ENCODE measurements around the gene NVL. TPM values are rescaled to one million over a fixed set of nuclear protein-coding genes. Genes with fewer than 3 reads are reported as not detected.

Gene NVL
- total and polyA plus RNA-seq, 2 donors (not counting 3 experiments of a cell fraction or from before 2014, with no cell fraction given), result 16.7 to 30.3 TPM

- DNase-seq (ENCODE audit: low read depth, low spot score), result peak; percentile 49
- intact Hi-C loops (cut with micrococcal nuclease), result no loop called here
Observed at GRCh38 chr1:224251741-224252146, 78.2 kb downstream of the NVL start.

More at GRCh38 chr1:224251741-224252146, 78.2 kb downstream of the NVL start:
- Histone ChIP-seq H2AFZ (ENCODE audit: low read depth, low read length) (no peak overlapping the region), H3K79me2 (ENCODE audit: control insufficient read depth, insufficient read depth, low read length) (no peaks in the 10 kb centered on the region), H3K4me2 (ENCODE audit: insufficient read depth, low read length) (no peak overlapping the region), H4K20me1 (replicated peaks; ENCODE audit: control insufficient read depth, extremely low read depth, insufficient read depth, low read length) (no peaks in the 10 kb centered on the region), H3K9ac (replicated peaks; ENCODE audit: extremely low read depth, insufficient read depth, low read length) (no peak overlapping the region), H3K9me1 (replicated peaks; ENCODE audit: control insufficient read depth, extremely low read depth, insufficient read depth, low read length) (no peaks in the 10 kb centered on the region), H3K36me3 (ENCODE audit: control insufficient read depth in 2 of 2, extremely low read depth in 1 of 2, insufficient read depth in 2 of 2, low read length in 2 of 2) (peaks cover 2 to 4% of the 10 kb centered on the region in 2 experiments), H3K27me3 (ENCODE audit: control insufficient read depth in 2 of 2, insufficient read depth in 2 of 2, low read length in 2 of 2) (no peaks in the 10 kb centered on the region), H3K27ac (ENCODE audit: insufficient read depth, low read depth, low read length) (no peak overlapping the region), H3K4me3 (replicated peaks in 1 of 3; ENCODE audit: insufficient read depth in 1 of 3, low read depth in 1 of 3, low read length in 3 of 3) (no peak overlapping the region), H3K4me1 (ENCODE audit: control insufficient read depth, extremely low read depth, insufficient read depth, low read length) (peaks cover 5% of the 10 kb centered on the region), H3K9me3 (replicated peaks; ENCODE audit: control insufficient read depth, insufficient read depth, low read length) (no peaks in the 10 kb centered on the region)
- FAIRE-seq, result no peak
- CTCF ChIA-PET, result interaction anchor here (1.1 to 1.3 kb wide), 2 partner anchors 8 to 136 kb away, joined by 4 to 5 read pairs; no protein-coding TSS in a partner anchor
- POLR2A ChIA-PET, result interaction anchor here (1.3 kb wide), 1 partner anchor 11 kb away, joined by 3 read pairs; no protein-coding TSS in a partner anchor
- BruUV-seq (replicated peaks), result no TSS peak
- TF ChIP-seq POLR2AphosphoS5 (IDR thresholded peaks at IDR 0.05; ENCODE audit: insufficient read depth, low read depth, low read length) (no peak), EZH2 (IDR thresholded peaks at IDR 0.05; ENCODE audit: borderline replicate concordance, low read depth, low read length, severe bottlenecking) (no peak), GATA2 (IDR thresholded peaks at IDR 0.05; ENCODE audit: insufficient read depth, insufficient read length, low read depth, low read length) (no peak), JUN (IDR thresholded peaks at IDR 0.05; ENCODE audit: borderline replicate concordance, insufficient read depth, insufficient read length, low read depth) (no peak), MAX (IDR thresholded peaks at IDR 0.05; ENCODE audit: insufficient read depth, insufficient read length) (no peak), MYC (IDR thresholded peaks at IDR 0.05; ENCODE audit: low read depth, low read length) (no peak), POLR2A (IDR thresholded peaks at IDR 0.05; ENCODE audit: low read depth, low read length) (no peak), FOS (IDR thresholded peaks at IDR 0.05; ENCODE audit: borderline replicate concordance, insufficient read depth, low read length) (no peak), CTCF (IDR thresholded peaks at IDR 0.05; ENCODE audit: extremely low read depth in 1 of 2, insufficient read depth in 1 of 2, low read depth in 1 of 2, low read length in 2 of 2) (no peak)
- dilution Hi-C loops (cut with MboI; ENCODE audit: extremely low pct_ligation_motif_present, low sequenced_read_pairs), result no loop called here

All from endothelial cell of umbilical vein (primary cell).